Measurements from ENCODE around the gene UBAC1. TPM values are rescaled to one million over a fixed set of nuclear protein-coding genes. Genes with fewer than 3 reads are reported as not detected.
"Not testable (repeated sequence)": the region's sequence is repeated elsewhere in the genome, so short reads cannot be mapped to it uniquely, and the experiment has no call there.

UBAC1 gene
- total RNA-seq, 2 experiments from 2014 or later = 29.3 to 31.9 TPM

GRCh38 chr9:135971111-135971766, 10.1 kb upstream of the UBAC1 start:
- ChIA-PET POLR2A (no interaction called here), CTCF (no interaction called here)
- Mint-ChIP-seq H3K27me3 (ENCODE audit: low read depth) (no peaks in the 10 kb centered on the region), H3K4me3 (no peak overlapping the region), H3K4me1 (ENCODE audit: low read depth) (peaks cover 17% of the 10 kb centered on the region), H3K27ac (no peak overlapping the region), H3K9me3 (ENCODE audit: insufficient read depth) (no peaks in the 10 kb centered on the region), H3K36me3 (ENCODE audit: low read depth) (no peaks in the 10 kb centered on the region)
- ATAC-seq (no peak), DNase-seq (no peak)

GRCh38 chr9:135970128-135970815, 9.1 kb upstream of the UBAC1 start:
- Mint-ChIP-seq H3K27ac (no peak overlapping the region), H3K4me1 (ENCODE audit: low read depth) (peaks cover 17% of the 10 kb centered on the region), H3K27me3 (ENCODE audit: low read depth) (no peaks in the 10 kb centered on the region), H3K9me3 (ENCODE audit: insufficient read depth) (no peaks in the 10 kb centered on the region), H3K36me3 (ENCODE audit: low read depth) (no peaks in the 10 kb centered on the region), H3K4me3 (no peak overlapping the region)
- DNase-seq (no peak), ATAC-seq (no peak)
- ChIA-PET POLR2A (no interaction called here), CTCF (interaction anchor here (3.8 kb wide), 1 partner anchor 120 kb away, joined by 21 read pairs; no protein-coding TSS in a partner anchor)

GRCh38 chr9:135969064-135969683, 8.0 kb upstream of the UBAC1 start:
- H3K36me3 Mint-ChIP-seq (ENCODE audit: low read depth) = no peaks in the 10 kb centered on the region
- DNase-seq (no peak), ATAC-seq (no peak)
- no peak overlapping the region for H3K4me3 Mint-ChIP-seq
- CTCF ChIA-PET = interaction anchor here (2.4 to 4.2 kb wide), 3 partner anchors 121 to 153 kb away, joined by 8 to 49 read pairs (median 21); no protein-coding TSS in a partner anchor
- H3K27me3 Mint-ChIP-seq (ENCODE audit: low read depth) = no peaks in the 10 kb centered on the region
- H3K9me3 Mint-ChIP-seq (ENCODE audit: insufficient read depth) = no peaks in the 10 kb centered on the region
- peaks cover 17% of the 10 kb centered on the region for H3K4me1 Mint-ChIP-seq (ENCODE audit: low read depth)
- POLR2A ChIA-PET = interaction anchor here (0.5 kb wide), 1 partner anchor 435 kb away, joined by 4 read pairs; no protein-coding TSS in a partner anchor
- H3K27ac Mint-ChIP-seq = no peak overlapping the region

GRCh38 chr9:135968601-135969000, 7.4 kb upstream of the UBAC1 start:
- no peaks in the 10 kb centered on the region for H3K27me3 Mint-ChIP-seq (ENCODE audit: low read depth)
- H3K4me3 Mint-ChIP-seq = no peak overlapping the region
- H3K27ac Mint-ChIP-seq = no peak overlapping the region
- ChIA-PET POLR2A (no interaction called here), CTCF (interaction anchor here (0.8 to 4.2 kb wide), 5 partner anchors 9 to 154 kb away, joined by 3 to 49 read pairs (median 8); no protein-coding TSS in a partner anchor)
- DNase-seq (no peak), ATAC-seq (no peak)
- H3K36me3 Mint-ChIP-seq (ENCODE audit: low read depth) = no peaks in the 10 kb centered on the region
- peaks cover 13% of the 10 kb centered on the region for H3K4me1 Mint-ChIP-seq (ENCODE audit: low read depth)
- no peaks in the 10 kb centered on the region for H3K9me3 Mint-ChIP-seq (ENCODE audit: insufficient read depth)

- DNase-seq (no peak), ATAC-seq (no peak)
- CTCF ChIA-PET = interaction anchor here (0.7 to 4.2 kb wide), 8 partner anchors 8 to 207 kb away, joined by 3 to 49 read pairs (median 4); no protein-coding TSS in a partner anchor
- H3K9me3 Mint-ChIP-seq (ENCODE audit: insufficient read depth) = no peaks in the 10 kb centered on the region
- H3K36me3 Mint-ChIP-seq (ENCODE audit: low read depth) = no peaks in the 10 kb centered on the region
- POLR2A ChIA-PET = no interaction called here
- H3K4me1 Mint-ChIP-seq (ENCODE audit: low read depth) = peaks cover 8% of the 10 kb centered on the region
- H3K4me3 Mint-ChIP-seq = no peak overlapping the region
- H3K27me3 Mint-ChIP-seq (ENCODE audit: low read depth) = no peaks in the 10 kb centered on the region
- no peak overlapping the region for H3K27ac Mint-ChIP-seq
These were observed 6.9 kb upstream of the UBAC1 start for GRCh38 chr9:135968083-135968476.

GRCh38 chr9:135966916-135967260, 5.7 kb upstream of the UBAC1 start:
- CTCF ChIA-PET = interaction anchor here (0.8 to 4.2 kb wide), 10 partner anchors 9 to 155 kb away, joined by 3 to 49 read pairs (median 4); no protein-coding TSS in a partner anchor
- H3K36me3 Mint-ChIP-seq (ENCODE audit: low read depth); DNase-seq; H3K4me3 Mint-ChIP-seq; H3K9me3 Mint-ChIP-seq (ENCODE audit: insufficient read depth); H3K27ac Mint-ChIP-seq: not testable (repeated sequence)
- peak; percentile 13 for ATAC-seq
- Mint-ChIP-seq H3K4me1 (ENCODE audit: low read depth) (peaks cover 17% of the 10 kb centered on the region), H3K27me3 (ENCODE audit: low read depth) (peaks cover 10% of the 10 kb centered on the region)
- POLR2A ChIA-PET = interaction anchor here (0.6 kb wide), 1 partner anchor 151 kb away, joined by 3 read pairs; no protein-coding TSS in a partner anchor

GRCh38 chr9:135965124-135965756, 4.1 kb upstream of the UBAC1 start:
- H3K9me3 Mint-ChIP-seq (ENCODE audit: insufficient read depth) = no peaks in the 10 kb centered on the region

GRCh38 chr9:135963938-135964337, 2.8 kb upstream of the UBAC1 start:
- no peak for ATAC-seq
- Mint-ChIP-seq H3K27ac (no peak overlapping the region), H3K27me3 (ENCODE audit: low read depth) (peaks cover 12% of the 10 kb centered on the region), H3K4me3 (no peak overlapping the region), H3K36me3 (ENCODE audit: low read depth) (no peaks in the 10 kb centered on the region), H3K4me1 (ENCODE audit: low read depth) (peaks cover 33% of the 10 kb centered on the region), H3K9me3 (ENCODE audit: insufficient read depth) (no peaks in the 10 kb centered on the region)
- DNase-seq = no peak
- ChIA-PET CTCF (no interaction called here), POLR2A (no interaction called here)

More at GRCh38 chr9:135965124-135965756, 4.1 kb upstream of the UBAC1 start:
- H3K4me3 Mint-ChIP-seq = no peak overlapping the region
- peaks cover 12% of the 10 kb centered on the region for H3K27me3 Mint-ChIP-seq (ENCODE audit: low read depth)
- CTCF ChIA-PET = interaction anchor here (4.2 kb wide), 1 partner anchor 157 kb away, joined by 49 read pairs; no protein-coding TSS in a partner anchor
- POLR2A ChIA-PET = no interaction called here
- peaks cover 24% of the 10 kb centered on the region for H3K4me1 Mint-ChIP-seq (ENCODE audit: low read depth)
- DNase-seq (no peak), ATAC-seq (no peak)
- H3K36me3 Mint-ChIP-seq (ENCODE audit: low read depth) = no peaks in the 10 kb centered on the region
- H3K27ac Mint-ChIP-seq = no peak overlapping the region

- Mint-ChIP-seq H3K27me3 (ENCODE audit: low read depth) (peaks cover 12% of the 10 kb centered on the region), H3K27ac (no peak overlapping the region), H3K9me3 (ENCODE audit: insufficient read depth) (no peaks in the 10 kb centered on the region), H3K4me3 (no peak overlapping the region), H3K4me1 (ENCODE audit: low read depth) (peaks cover 33% of the 10 kb centered on the region), H3K36me3 (ENCODE audit: low read depth) (no peaks in the 10 kb centered on the region)
- ChIA-PET POLR2A (no interaction called here), CTCF (no interaction called here)
- ATAC-seq (no peak), DNase-seq (no peak)
These were observed 2.2 kb upstream of the UBAC1 start for GRCh38 chr9:135963338-135963737.

- Mint-ChIP-seq H3K4me3 (no peak overlapping the region), H3K36me3 (ENCODE audit: low read depth) (no peaks in the 10 kb centered on the region), H3K4me1 (ENCODE audit: low read depth) (peaks cover 32% of the 10 kb centered on the region), H3K9me3 (ENCODE audit: insufficient read depth) (no peaks in the 10 kb centered on the region), H3K27ac (no peak overlapping the region), H3K27me3 (ENCODE audit: low read depth) (peaks cover 12% of the 10 kb centered on the region)
- ChIA-PET POLR2A (no interaction called here), CTCF (no interaction called here)
- ATAC-seq = no peak
- DNase-seq = no peak
These were observed 1.6 kb upstream of the UBAC1 start for GRCh38 chr9:135962696-135963307.
